GM12891 (cell line): ENCODE results near the gene PAFAH2.

Source experiments
- PAX5 ChIP-seq: IDR thresholded peaks from 2 replicates; pipeline ENCODE4 v1.6.1; 2011; ENCODE audit warnings: low read length, moderate library complexity, mild to moderate bottlenecking; ENCODE audit not compliant: insufficient read depth, severe bottlenecking
- POLR2A ChIP-seq: IDR thresholded peaks from 2 replicates; pipeline ENCODE4 v1.6.1; 2011; ENCODE audit warnings: low read depth, low read length, control low read depth
- POLR2AphosphoS5 ChIP-seq: IDR thresholded peaks from 2 replicates; pipeline ENCODE4 v1.6.1; 2011; ENCODE audit warnings: low read depth, low read length, control low read depth
- POU2F2 ChIP-seq: IDR thresholded peaks from 2 replicates; pipeline ENCODE4 v1.6.1; 2011; ENCODE audit warnings: low read depth, mild to moderate bottlenecking, control low read depth, low read length, moderate library complexity
- SPI1 ChIP-seq: IDR thresholded peaks from 2 replicates; pipeline ENCODE4 v1.6.1; 2011; ENCODE audit warnings: low read depth, low read length, control low read depth
- TAF1 ChIP-seq: IDR thresholded peaks from 2 replicates; pipeline ENCODE4 v1.6.1; 2011; ENCODE audit warnings: low read depth, low read length, control low read depth

DNA sequence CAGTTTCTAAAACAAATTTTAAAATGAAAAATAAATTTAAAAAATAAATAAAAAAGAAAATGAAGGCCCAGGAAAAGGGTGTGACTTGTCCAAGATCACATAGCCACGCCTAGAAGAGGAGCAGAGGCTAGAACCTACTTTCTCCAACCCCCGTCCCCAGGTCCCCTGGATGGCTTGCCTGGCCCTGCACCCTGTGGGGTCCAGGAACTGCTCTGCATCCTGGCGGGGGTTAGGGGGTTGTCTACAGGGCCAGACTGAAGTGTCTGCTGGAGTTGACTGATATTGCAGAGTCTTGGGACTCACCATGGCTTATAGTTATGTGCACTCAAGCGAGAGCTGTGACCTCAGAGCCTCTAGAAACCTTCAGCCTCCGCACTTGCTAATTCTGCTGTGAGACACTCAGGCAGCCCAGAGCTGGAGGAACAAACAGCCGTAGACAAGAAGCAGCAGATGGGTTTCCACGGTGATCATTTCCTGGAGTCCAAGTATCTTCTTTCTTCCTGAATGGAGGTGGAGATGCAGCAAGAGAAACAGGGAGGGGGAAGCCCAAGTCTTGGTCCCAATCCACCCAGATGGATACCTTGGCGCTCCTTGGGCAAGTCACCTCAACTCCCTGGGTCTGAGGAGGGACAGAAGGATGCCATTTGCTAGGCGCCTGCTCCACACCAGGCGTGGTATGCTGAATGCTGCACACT, 18.5 kb upstream of the PAFAH2 start:
- TF ChIP-seq POLR2A, result no peak
- no peak for TF ChIP-seq SPI1
- TF ChIP-seq POLR2AphosphoS5, result no peak
- TF ChIP-seq TAF1, result no peak
- TF ChIP-seq PAX5, result peak; percentile 91
- TF ChIP-seq POU2F2, result no peak
